T-cell (primary cell): ENCODE measurements around the gene SPEG. TPM values are rescaled to one million over a fixed set of nuclear protein-coding genes. Genes with fewer than 3 reads are reported as not detected.
A peak's percentile ranks its signal among the peaks of the same experiment; 100 is the strongest.

ENCODE experiments used
- ATAC-seq, 4 experiments: fragments of 200-7000 bp in 3 of 4; fragments of 150-1000 bp in 1 of 4; cut with Tn5 transposase; replicated peaks in 1 of 4; 1 replicate in 3 of 4; 2 replicates in 1 of 4; pipeline ENCODE4 v1.10.0; 2021; ENCODE audit warnings: moderate library complexity in 3 of 4, mild to moderate bottlenecking in 2 of 4, moderate number of reproducible peaks in 1 of 4
- CTCF ChIA-PET, 2 donors: fragments of 300-600 bp; sonication (Branson Sonifier 250); formaldehyde crosslinking; loops; one replicate each; lab custom pipeline; 2022; ENCODE audit warnings: antibody characterized with exemption in 2 of 2; lab: Charles Lee
- POLR2A ChIA-PET, 2 donors: fragments of 300-600 bp; sonication (Branson Sonifier 250); formaldehyde crosslinking; loops; one replicate each; lab custom pipeline; 2022; ENCODE audit warnings: antibody characterized with exemption in 2 of 2; lab: Charles Lee
- DNase-seq, 35 experiments: peaks; one replicate each; pipeline versions ENCODE4 v3.0.0 to v3.0.0-alpha.2; 2013 to 2023
- H3K27ac ChIP-seq: one replicate; pipeline ENCODE4 v1.5.1; 2013; ENCODE audit warnings: low read length
- H3K27me3 ChIP-seq, 2 experiments: replicated peaks in 1 of 2; 1 replicate in 1 of 2; 2 replicates in 1 of 2; pipeline versions ENCODE4 v1.6.1 to v1.7.0; 2013; ENCODE audit warnings: low read length in 1 of 2, mixed read lengths in 1 of 2; ENCODE audit not compliant: control insufficient read depth in 2 of 2, insufficient read depth in 2 of 2; ENCODE audit errors: extremely low read depth in 1 of 2
- H3K36me3 ChIP-seq, 2 donors: 1 replicate in 1 of 2; 2 replicates in 1 of 2; pipeline versions ENCODE4 v1.6.1 to v1.7.0; 2013; ENCODE audit warnings: low read length in 1 of 2; ENCODE audit not compliant: control insufficient read depth in 2 of 2, insufficient read depth in 1 of 2; ENCODE audit errors: extremely low read depth in 1 of 2
- H3K4me1 ChIP-seq, 2 experiments: 1 replicate in 1 of 2; 2 replicates in 1 of 2; pipeline versions ENCODE4 v1.6.1 to v1.7.0; 2013; ENCODE audit warnings: low read length in 2 of 2, mixed read lengths in 1 of 2; ENCODE audit not compliant: insufficient read depth in 2 of 2, control insufficient read depth in 1 of 2; ENCODE audit errors: extremely low read depth in 1 of 2
- H3K4me3 ChIP-seq, 2 donors: 1 replicate in 1 of 2; 2 replicates in 1 of 2; pipeline versions ENCODE4 v1.5.1 to v1.7.0; 2013; ENCODE audit warnings: mild to moderate bottlenecking in 2 of 2, low read length in 1 of 2, moderate library complexity in 1 of 2; ENCODE audit not compliant: control insufficient read depth in 1 of 2; ENCODE audit errors: extremely low read depth in 1 of 2
- H3K9me3 ChIP-seq: 2 replicates; pipeline ENCODE4 v1.7.0; 2013
- H3K27ac Mint-ChIP-seq, 2 donors: one replicate each; pipeline ENCODE4 v1.8.0; 2020 to 2021; ENCODE audit warnings: mild to moderate bottlenecking in 2 of 2, mixed read lengths in 2 of 2
- H3K27me3 Mint-ChIP-seq, 2 donors: one replicate each; pipeline ENCODE4 v1.8.0; 2021 to 2022; ENCODE audit warnings: mixed read lengths in 2 of 2
- H3K36me3 Mint-ChIP-seq: one replicate; pipeline ENCODE4 v1.8.0; 2021; ENCODE audit warnings: mixed read lengths
- H3K4me1 Mint-ChIP-seq, 3 donors: one replicate each; pipeline ENCODE4 v1.8.0; 2020 to 2022; ENCODE audit warnings: mixed read lengths in 3 of 3, mild to moderate bottlenecking in 1 of 3
- H3K4me3 Mint-ChIP-seq, 3 donors: one replicate each; pipeline ENCODE4 v1.8.0; 2020 to 2022; ENCODE audit warnings: mild to moderate bottlenecking in 3 of 3, mixed read lengths in 3 of 3, moderate library complexity in 3 of 3
- H3K9me3 Mint-ChIP-seq, 3 donors: one replicate each; pipeline ENCODE4 v1.8.0; 2020 to 2022; ENCODE audit warnings: mixed read lengths in 3 of 3
- WGBS: methylation state at CpG from one replicate; pipeline ENCODE4 v1.1.5; 2013; ENCODE audit warnings: missing lambda C conversion rate; ENCODE audit not compliant: insufficient coverage; 5-methylcytosine and 5-hydroxymethylcytosine counted together
- total RNA-seq, 35 experiments: library from RNA in 6 of 35; stranded (reverse) in 6 of 35; fragments of 120-200 nt in 1 of 35; gene quantifications; one replicate each; pipeline versions ENCODE4 v1.2.1 to v1.2.4 and lab custom pipeline; 2013 to 2026

SPEG gene
- total RNA-seq, 5 donors from 2014 or later (not counting 1 experiment from before 2014, with no cell fraction given) = 13.8 to 23.9 (median 18.9) TPM

- Histone ChIP-seq H3K9me3 (no peaks in the 10 kb centered on the region), H3K27ac (no peak overlapping the region), H3K36me3 (no peaks in the 10 kb centered on the region), H3K4me3 (no peak overlapping the region), H3K27me3 (peaks cover 0 to 14% of the 10 kb centered on the region in 2 experiments), H3K4me1 (peaks cover 6 to 18% of the 10 kb centered on the region in 2 experiments)
- ChIA-PET POLR2A (no interaction called here), CTCF (interaction anchor here in 1 of 2 donors (0.6 to 1.2 kb wide), 2 partner anchors 10 to 85 kb away, joined by 3 to 5 read pairs; no protein-coding TSS in a partner anchor)
- Mint-ChIP-seq H3K4me3 (no peak overlapping the region), H3K9me3 (no peaks in the 10 kb centered on the region), H3K27me3 (peaks cover 0 to 7% of the 10 kb centered on the region in 2 donors), H3K4me1 (peaks cover 13 to 17% (median 16%) of the 10 kb centered on the region in 3 donors), H3K27ac (no peak overlapping the region), H3K36me3 (no peaks in the 10 kb centered on the region)
- 71% methylated on average over 1 of the region's 5 CpGs for WGBS
- ATAC-seq (no peak), DNase-seq (no peak)
Measured at GRCh38 chr2:219398721-219399363, 35.8 kb upstream of the SPEG start.

GRCh38 chr2:219399716-219400478 lies 34.7 kb upstream of the SPEG start:
- Histone ChIP-seq H3K27ac (no peak overlapping the region), H3K27me3 (peaks cover 0 to 24% of the 10 kb centered on the region in 2 experiments), H3K36me3 (no peaks in the 10 kb centered on the region), H3K9me3 (no peaks in the 10 kb centered on the region), H3K4me3 (no peak overlapping the region), H3K4me1 (peaks cover 6 to 18% of the 10 kb centered on the region in 2 experiments)
- no peaks in the 10 kb centered on the region for H3K9me3 Mint-ChIP-seq
- H3K36me3 Mint-ChIP-seq = no peaks in the 10 kb centered on the region
- no peak overlapping the region for H3K27ac Mint-ChIP-seq
- no peak overlapping the region for H3K4me3 Mint-ChIP-seq
- DNase-seq (no peak), ATAC-seq (no peak)
- ChIA-PET POLR2A (no interaction called here), CTCF (interaction anchor here (0.5 to 1.4 kb wide), 3 partner anchors 11 to 128 kb away, joined by 3 to 5 read pairs (median 3); no protein-coding TSS in a partner anchor)
- H3K27me3 Mint-ChIP-seq = peaks cover 0 to 8% of the 10 kb centered on the region in 2 donors
- 79% methylated on average over 9 of the region's 14 CpGs for WGBS
- H3K4me1 Mint-ChIP-seq = peaks cover 13 to 17% (median 16%) of the 10 kb centered on the region in 3 donors

GRCh38 chr2:219400562-219400961 lies 34.1 kb upstream of the SPEG start:
- H3K27ac ChIP-seq = no peak overlapping the region
- ATAC-seq = no peak
- Mint-ChIP-seq H3K4me1 (peaks cover 13 to 17% (median 16%) of the 10 kb centered on the region in 3 donors), H3K9me3 (no peaks in the 10 kb centered on the region), H3K36me3 (no peaks in the 10 kb centered on the region), H3K27me3 (peaks cover 0 to 8% of the 10 kb centered on the region in 2 donors), H3K27ac (no peak overlapping the region), H3K4me3 (no peak overlapping the region)
- ChIA-PET POLR2A (no interaction called here), CTCF (interaction anchor here (0.5 to 1.4 kb wide), 2 partner anchors 32 to 127 kb away, joined by 3 read pairs; no protein-coding TSS in a partner anchor)
- H3K27me3 ChIP-seq = peaks cover 0 to 30% of the 10 kb centered on the region in 2 experiments
- H3K4me3 ChIP-seq = no peak overlapping the region
- peaks cover 6 to 18% of the 10 kb centered on the region in 2 experiments for H3K4me1 ChIP-seq
- H3K9me3 ChIP-seq = no peaks in the 10 kb centered on the region
- no peak for DNase-seq
- WGBS = 63% methylated on average over 3 of the region's 6 CpGs
- H3K36me3 ChIP-seq = no peaks in the 10 kb centered on the region

- no peaks in the 10 kb centered on the region for H3K36me3 Mint-ChIP-seq
- H3K4me3 Mint-ChIP-seq = no peak overlapping the region
- no peaks in the 10 kb centered on the region for H3K9me3 ChIP-seq
- peaks cover 6 to 18% of the 10 kb centered on the region in 2 experiments for H3K4me1 ChIP-seq
- no peak overlapping the region for H3K27ac ChIP-seq
- H3K9me3 Mint-ChIP-seq = no peaks in the 10 kb centered on the region
- POLR2A ChIA-PET = interaction anchor here in 1 of 2 donors (0.7 kb wide), 1 partner anchor 127 kb away, joined by 4 read pairs; no protein-coding TSS in a partner anchor
- peaks cover 0 to 33% of the 10 kb centered on the region in 2 experiments for H3K27me3 ChIP-seq
- H3K27ac Mint-ChIP-seq = no peak overlapping the region
- ATAC-seq (no peak), DNase-seq (no peak)
- CTCF ChIA-PET = interaction anchor here (0.6 to 5.6 kb wide), 8 partner anchors 10 to 136 kb away, joined by 3 to 57 read pairs (median 8); no protein-coding TSS in a partner anchor
- H3K4me1 Mint-ChIP-seq = peaks cover 12 to 16% (median 16%) of the 10 kb centered on the region in 3 donors
- WGBS = 97% methylated on average over 6 of the region's 8 CpGs
- H3K27me3 Mint-ChIP-seq = peaks cover 0 to 8% of the 10 kb centered on the region in 2 donors
- no peaks in the 10 kb centered on the region for H3K36me3 ChIP-seq
- H3K4me3 ChIP-seq = no peak overlapping the region
Measured at GRCh38 chr2:219401606-219402005, 33.0 kb upstream of the SPEG start.

- H3K4me3 ChIP-seq = no peak overlapping the region
- H3K4me1 ChIP-seq = peaks cover 0 to 7% of the 10 kb centered on the region in 2 experiments
- ChIA-PET POLR2A (no interaction called here), CTCF (interaction anchor here (0.6 to 5.6 kb wide), 17 partner anchors 11 to 242 kb away, joined by 3 to 57 read pairs (median 4); no protein-coding TSS in a partner anchor)
- 7% methylated on average over 2 of the region's 15 CpGs for WGBS
- no peaks in the 10 kb centered on the region for H3K9me3 ChIP-seq
- Mint-ChIP-seq H3K36me3 (no peaks in the 10 kb centered on the region), H3K4me3 (no peak overlapping the region), H3K27ac (no peak overlapping the region), H3K9me3 (no peaks in the 10 kb centered on the region), H3K27me3 (peaks cover 0 to 9% of the 10 kb centered on the region in 2 donors), H3K4me1 (peaks cover 0 to 5% (median 5%) of the 10 kb centered on the region in 3 donors)
- no peak overlapping the region for H3K27ac ChIP-seq
- DNase-seq (peak; percentile 15 to 77 (median 47)), ATAC-seq (peak; percentile 86 to 90 (median 88))
- H3K27me3 ChIP-seq = peaks cover 0 to 37% of the 10 kb centered on the region in 2 experiments
- no peaks in the 10 kb centered on the region for H3K36me3 ChIP-seq
Measured at GRCh38 chr2:219402665-219403515, 31.8 kb upstream of the SPEG start.
